GM12878 (cell line): Measurements from ENCODE around the gene ZNF792.

Experiments
- CREB1 ChIP-seq: IDR thresholded peaks from 2 replicates; pipeline ENCODE4 v1.6.1; 2012; ENCODE audit warnings: low read depth, mild to moderate bottlenecking, inconsistent platforms
- EGR1 ChIP-seq, 2 experiments: IDR thresholded peaks; 1 replicate in 1 of 2; 2 replicates in 1 of 2; pipeline ENCODE4 v1.6.1; 2011 to 2012; ENCODE audit warnings: low read depth in 2 of 2, low read length in 2 of 2, borderline replicate concordance in 1 of 2, mild to moderate bottlenecking in 1 of 2, moderate library complexity in 1 of 2
- EZH2 ChIP-seq: IDR thresholded peaks from 2 replicates; pipeline ENCODE4 v1.6.1; 2012; ENCODE audit warnings: low read depth, mild to moderate bottlenecking, control low read depth, inconsistent platforms, low read length, borderline replicate concordance; ENCODE audit not compliant: control insufficient read depth
- JUNB ChIP-seq: IDR thresholded peaks from 2 replicates; pipeline ENCODE4 v1.6.1; 2016; ENCODE audit warnings: antibody characterized with exemption, mild to moderate bottlenecking
- KDM1A ChIP-seq: fragments of 200-600 bp; sonication (generic); IDR thresholded peaks from 2 replicates; pipeline ENCODE4 v1.6.1; 2016; ENCODE audit warnings: borderline replicate concordance
- MEF2B ChIP-seq: fragments of 450-650 bp; IDR thresholded peaks from 2 replicates; pipeline ENCODE4 v1.6.1; 2018; ENCODE audit warnings: mild to moderate bottlenecking, moderate library complexity; ENCODE audit not compliant: partially characterized antibody, poor library complexity, severe bottlenecking
- PAX8 ChIP-seq: fragments of 450-650 bp; IDR thresholded peaks from 2 replicates; pipeline ENCODE4 v1.6.1; 2017; ENCODE audit warnings: mild to moderate bottlenecking, moderate library complexity
- POLR2A ChIP-seq: IDR thresholded peaks from 2 replicates; pipeline ENCODE4 v1.6.1; 2011; ENCODE audit warnings: low read depth, mild to moderate bottlenecking, low read length
- RAD21 ChIP-seq: IDR thresholded peaks from 2 replicates; pipeline ENCODE4 v1.6.1; 2011; ENCODE audit warnings: mild to moderate bottlenecking, low read depth, low read length, moderate library complexity; ENCODE audit not compliant: insufficient read depth
- SMAD1 ChIP-seq: fragments of 450-650 bp; IDR thresholded peaks from 2 replicates; pipeline ENCODE4 v1.6.1; 2018; ENCODE audit warnings: mild to moderate bottlenecking, low read depth; ENCODE audit not compliant: partially characterized antibody
- ZNF207 ChIP-seq: fragments of 450-650 bp; IDR thresholded peaks from 2 replicates; pipeline ENCODE4 v1.6.1; 2014; ENCODE audit warnings: antibody characterized with exemption, mild to moderate bottlenecking, borderline replicate concordance
- ZNF274 ChIP-seq: IDR thresholded peaks from one replicate; pipeline ENCODE4 v1.8.0; 2011; ENCODE audit not compliant: insufficient read length, insufficient read depth
- TF ChIP-seq, protein P1 (sequence below), 3 experiments: IDR thresholded peaks in 2 of 3; conservative IDR thresholded peaks in 1 of 3; 2 replicates each; pipeline ENCODE4 v1.5.1; 2011; ENCODE audit warnings: low read depth in 3 of 3, low read length in 3 of 3, mild to moderate bottlenecking in 3 of 3, control low read depth in 2 of 3, moderate library complexity in 2 of 3, inconsistent platforms in 1 of 3, mixed read lengths in 1 of 3; ENCODE audit not compliant: control insufficient read depth in 2 of 3, insufficient read depth in 1 of 3; ENCODE audit errors: extremely low read depth in 1 of 3
- TF ChIP-seq, protein P2 (sequence below): fragments of 450-650 bp; IDR thresholded peaks from 2 replicates; pipeline ENCODE4 v1.6.1; 2016; ENCODE audit warnings: mild to moderate bottlenecking, moderate library complexity, borderline replicate concordance

DNA sequence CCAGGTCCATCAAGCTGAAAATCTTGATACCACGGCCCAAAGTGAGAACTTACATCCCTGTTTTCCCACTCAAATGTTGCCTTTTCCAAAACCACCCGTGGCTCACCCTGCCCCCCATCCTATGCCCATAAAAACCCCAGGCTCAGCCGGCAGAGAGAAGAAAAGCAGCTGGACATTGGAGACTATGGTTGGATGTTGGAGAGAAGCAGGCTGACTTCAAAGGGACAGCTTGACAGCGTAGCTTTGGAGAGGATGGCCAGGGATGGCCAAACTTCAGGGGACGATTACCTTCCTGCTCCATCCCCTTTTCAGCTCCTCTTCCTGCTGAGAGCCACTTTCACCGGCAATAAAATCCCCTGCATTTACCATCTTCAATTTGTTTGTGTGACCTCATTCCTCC is 3.5 kb upstream of the ZNF792 start:
- TF ChIP-seq JUNB (no peak), CREB1 (no peak), EGR1 (IDR thresholded peaks at IDR 0.05; ENCODE audit: borderline replicate concordance in 1 of 2, low read depth in 2 of 2, low read length in 2 of 2) (no peak), RAD21 (no peak), SMAD1 (no peak), ZNF207 (no peak), EZH2 (no peak), MEF2B (no peak), ZNF274 (no peak), POLR2A (no peak), KDM1A (no peak), PAX8 (no peak)
- TF ChIP-seq, protein P1, sequence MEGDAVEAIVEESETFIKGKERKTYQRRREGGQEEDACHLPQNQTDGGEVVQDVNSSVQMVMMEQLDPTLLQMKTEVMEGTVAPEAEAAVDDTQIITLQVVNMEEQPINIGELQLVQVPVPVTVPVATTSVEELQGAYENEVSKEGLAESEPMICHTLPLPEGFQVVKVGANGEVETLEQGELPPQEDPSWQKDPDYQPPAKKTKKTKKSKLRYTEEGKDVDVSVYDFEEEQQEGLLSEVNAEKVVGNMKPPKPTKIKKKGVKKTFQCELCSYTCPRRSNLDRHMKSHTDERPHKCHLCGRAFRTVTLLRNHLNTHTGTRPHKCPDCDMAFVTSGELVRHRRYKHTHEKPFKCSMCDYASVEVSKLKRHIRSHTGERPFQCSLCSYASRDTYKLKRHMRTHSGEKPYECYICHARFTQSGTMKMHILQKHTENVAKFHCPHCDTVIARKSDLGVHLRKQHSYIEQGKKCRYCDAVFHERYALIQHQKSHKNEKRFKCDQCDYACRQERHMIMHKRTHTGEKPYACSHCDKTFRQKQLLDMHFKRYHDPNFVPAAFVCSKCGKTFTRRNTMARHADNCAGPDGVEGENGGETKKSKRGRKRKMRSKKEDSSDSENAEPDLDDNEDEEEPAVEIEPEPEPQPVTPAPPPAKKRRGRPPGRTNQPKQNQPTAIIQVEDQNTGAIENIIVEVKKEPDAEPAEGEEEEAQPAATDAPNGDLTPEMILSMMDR (IDR thresholded peaks at IDR 0.05 in 2 of 3, conservative IDR thresholded peaks at IDR 0.05 in 1 of 3; ENCODE audit: control insufficient read depth in 2 of 3, extremely low read depth in 1 of 3, insufficient read depth in 1 of 3, low read depth in 3 of 3, low read length in 3 of 3), result no peak
- TF ChIP-seq, protein P2, sequence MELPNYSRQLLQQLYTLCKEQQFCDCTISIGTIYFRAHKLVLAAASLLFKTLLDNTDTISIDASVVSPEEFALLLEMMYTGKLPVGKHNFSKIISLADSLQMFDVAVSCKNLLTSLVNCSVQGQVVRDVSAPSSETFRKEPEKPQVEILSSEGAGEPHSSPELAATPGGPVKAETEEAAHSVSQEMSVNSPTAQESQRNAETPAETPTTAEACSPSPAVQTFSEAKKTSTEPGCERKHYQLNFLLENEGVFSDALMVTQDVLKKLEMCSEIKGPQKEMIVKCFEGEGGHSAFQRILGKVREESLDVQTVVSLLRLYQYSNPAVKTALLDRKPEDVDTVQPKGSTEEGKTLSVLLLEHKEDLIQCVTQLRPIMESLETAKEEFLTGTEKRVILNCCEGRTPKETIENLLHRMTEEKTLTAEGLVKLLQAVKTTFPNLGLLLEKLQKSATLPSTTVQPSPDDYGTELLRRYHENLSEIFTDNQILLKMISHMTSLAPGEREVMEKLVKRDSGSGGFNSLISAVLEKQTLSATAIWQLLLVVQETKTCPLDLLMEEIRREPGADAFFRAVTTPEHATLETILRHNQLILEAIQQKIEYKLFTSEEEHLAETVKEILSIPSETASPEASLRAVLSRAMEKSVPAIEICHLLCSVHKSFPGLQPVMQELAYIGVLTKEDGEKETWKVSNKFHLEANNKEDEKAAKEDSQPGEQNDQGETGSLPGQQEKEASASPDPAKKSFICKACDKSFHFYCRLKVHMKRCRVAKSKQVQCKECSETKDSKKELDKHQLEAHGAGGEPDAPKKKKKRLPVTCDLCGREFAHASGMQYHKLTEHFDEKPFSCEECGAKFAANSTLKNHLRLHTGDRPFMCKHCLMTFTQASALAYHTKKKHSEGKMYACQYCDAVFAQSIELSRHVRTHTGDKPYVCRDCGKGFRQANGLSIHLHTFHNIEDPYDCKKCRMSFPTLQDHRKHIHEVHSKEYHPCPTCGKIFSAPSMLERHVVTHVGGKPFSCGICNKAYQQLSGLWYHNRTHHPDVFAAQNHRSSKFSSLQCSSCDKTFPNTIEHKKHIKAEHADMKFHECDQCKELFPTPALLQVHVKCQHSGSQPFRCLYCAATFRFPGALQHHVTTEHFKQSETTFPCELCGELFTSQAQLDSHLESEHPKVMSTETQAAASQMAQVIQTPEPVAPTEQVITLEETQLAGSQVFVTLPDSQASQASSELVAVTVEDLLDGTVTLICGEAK, result no peak
